HT1080 (cell line): ENCODE measurements around the gene TEX11. TPM values are rescaled to one million over a fixed set of nuclear protein-coding genes. Genes with fewer than 3 reads are reported as not detected.
"Not testable (repeated sequence)": the region's sequence is repeated elsewhere in the genome, so short reads cannot be mapped to it uniquely, and the experiment has no call there.

ENCODE experiments used
- DNase-seq: peaks from one replicate; pipeline ENCODE4 v3.0.0-alpha.2; 2015; ENCODE audit warnings: low read depth
- total RNA-seq: library from RNA; depleted of rRNA; stranded (reverse); fragments of >200 nt; shearing (Covaris generic); gene quantifications from 2 replicates; pipeline ENCODE4 v1.2.3, GENCODE V29; 2014

The TEX11 gene
- total RNA-seq, 1 experiment from 2014 or later, result not detected

GRCh38 chrX:70605352-70605751, 303.2 kb downstream of the TEX11 start:
- DNase-seq, result no peak

DNA sequence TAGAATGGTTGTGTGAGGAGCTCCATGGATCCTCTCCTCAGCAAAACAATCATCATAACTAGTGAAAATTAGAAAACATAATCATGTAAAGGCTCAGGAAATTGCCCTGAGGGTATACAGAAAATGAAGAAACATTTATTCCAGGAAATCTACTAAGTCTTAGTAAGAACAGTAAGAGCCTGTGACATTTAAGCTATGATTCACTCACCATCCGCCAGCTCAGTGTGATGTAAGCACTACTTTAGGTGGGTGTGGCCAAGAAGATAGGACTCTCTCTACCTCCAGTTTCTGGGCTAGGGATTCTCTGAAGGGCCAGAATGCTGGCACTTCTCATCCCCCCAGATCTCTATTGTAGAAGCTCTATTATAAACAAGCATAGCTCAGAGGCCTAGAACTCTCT, 316.4 kb downstream of the TEX11 start:
- peak; percentile 75 for DNase-seq

GRCh38 chrX:70587158-70587557, 321.4 kb downstream of the TEX11 start:
- not testable (repeated sequence) for DNase-seq

- no peak for DNase-seq
These were observed 331.1 kb downstream of the TEX11 start for GRCh38 chrX:70577442-70577841.

DNA sequence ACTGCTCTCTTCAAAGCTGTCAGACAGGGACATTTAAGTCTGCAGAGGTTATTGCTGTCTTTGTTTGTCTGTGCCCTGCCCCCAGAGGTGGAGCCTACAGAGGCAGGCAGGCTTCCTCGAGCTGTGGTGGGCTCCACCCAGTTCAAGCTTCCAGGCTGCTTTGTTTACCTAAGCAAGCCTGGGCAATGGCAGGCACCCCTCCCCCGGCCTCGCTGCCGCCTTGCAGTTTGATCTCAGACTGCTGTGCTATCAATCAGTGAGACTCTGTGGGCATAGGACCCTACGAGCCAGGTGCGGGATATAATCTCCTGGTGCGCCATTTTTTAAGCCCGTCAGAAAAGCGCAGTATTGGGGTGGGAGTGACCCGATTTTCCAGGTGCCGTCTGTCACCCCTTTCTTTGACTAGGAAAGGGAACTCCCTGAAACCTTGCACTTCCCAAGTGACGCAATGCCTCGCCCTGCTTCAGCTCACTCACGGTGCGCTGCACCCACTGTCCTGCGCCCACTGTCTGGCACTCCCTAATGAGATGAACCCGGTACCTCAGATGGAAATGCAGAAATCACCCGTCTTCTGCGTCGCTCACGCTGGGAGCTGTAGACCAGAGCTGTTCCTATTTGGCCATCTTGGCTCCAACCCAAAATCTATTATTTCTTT, 338.5 kb downstream of the TEX11 start:
- DNase-seq, result not testable (repeated sequence)

DNA sequence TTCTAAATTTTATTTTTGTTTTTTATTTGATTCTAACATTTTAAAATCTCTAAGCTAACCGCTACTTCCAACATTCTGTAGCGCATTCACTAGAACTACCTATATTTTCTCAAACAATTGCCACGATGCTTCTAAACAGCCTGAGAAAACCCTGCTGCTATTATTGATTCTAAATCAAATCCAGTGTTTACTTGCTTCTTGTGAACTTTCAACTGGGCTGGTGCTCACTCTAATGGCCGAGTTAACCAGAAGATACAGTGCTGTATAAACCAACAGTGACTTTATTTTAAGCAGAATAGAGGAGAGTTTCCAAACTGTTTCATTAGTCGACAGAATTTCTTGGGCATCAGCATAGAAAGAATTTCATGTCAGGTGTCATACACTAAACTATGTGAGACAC, 353.6 kb downstream of the TEX11 start:
- no peak for DNase-seq

- no peak for DNase-seq
These were observed 354.0 kb downstream of the TEX11 start for GRCh38 chrX:70554523-70554922.

DNA sequence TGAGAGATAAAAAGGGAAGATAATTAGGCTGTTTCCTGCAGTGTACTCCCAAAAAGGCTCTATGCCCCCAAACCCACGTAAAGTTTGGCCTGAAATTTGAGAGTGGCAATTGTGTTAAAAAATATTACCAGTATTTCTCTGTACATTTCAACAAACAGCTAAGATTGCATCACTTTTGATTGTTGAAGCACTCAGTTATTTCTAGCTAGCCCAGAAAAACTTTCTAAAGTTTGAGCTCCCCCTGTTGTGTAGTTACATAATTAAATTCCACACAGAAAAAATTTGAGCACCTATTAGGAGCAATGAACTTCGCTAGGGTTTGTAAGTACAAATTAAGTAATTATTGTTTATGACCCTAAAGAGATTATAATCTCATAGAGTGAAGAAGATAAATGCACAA, 354.4 kb downstream of the TEX11 start:
- DNase-seq, result peak; percentile 6

GRCh38 chrX:70553516-70553915, 355.0 kb downstream of the TEX11 start:
- DNase-seq, result no peak

- DNase-seq, result no peak
These were observed 356.3 kb downstream of the TEX11 start for GRCh38 chrX:70552130-70552704.

DNA sequence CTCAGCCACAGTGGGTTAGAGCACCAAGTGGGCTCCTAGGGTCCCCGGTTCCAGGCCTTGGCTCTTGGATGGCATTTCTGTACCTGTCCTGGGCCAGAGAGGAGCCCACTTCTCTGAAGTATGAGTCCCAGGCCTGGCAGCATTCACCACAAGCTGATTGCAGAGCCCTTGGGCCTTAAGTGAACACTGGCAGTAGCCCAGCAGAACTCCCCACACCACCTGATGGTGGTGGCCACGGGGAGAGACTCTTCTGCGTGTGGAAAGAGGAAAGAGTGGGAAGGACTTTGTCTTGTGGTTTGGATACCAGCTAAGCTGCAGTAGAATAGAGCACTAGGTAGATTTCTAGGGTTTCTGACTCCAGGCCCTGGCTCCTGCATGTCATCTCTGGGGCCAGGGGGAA, 359.1 kb downstream of the TEX11 start:
- DNase-seq, result no peak

DNA sequence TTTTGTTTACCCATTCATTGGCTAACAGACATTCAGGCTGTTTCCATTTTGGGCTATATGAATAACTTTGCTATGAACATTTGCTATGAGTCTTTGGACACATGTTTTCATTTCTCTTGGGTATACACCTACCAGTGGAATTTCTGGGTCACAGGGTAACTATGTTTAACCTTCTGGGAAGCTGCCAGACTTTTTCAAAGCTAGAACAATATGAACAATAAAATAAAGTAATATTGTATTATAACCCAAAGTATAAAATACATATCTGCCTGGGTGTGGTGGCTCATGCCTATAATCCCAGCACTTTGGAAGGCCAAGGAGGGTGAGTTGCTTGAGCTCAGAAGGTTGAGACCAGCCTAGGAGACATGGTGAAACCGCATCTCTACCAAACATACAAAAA, 373.3 kb downstream of the TEX11 start:
- DNase-seq, result no peak

DNA sequence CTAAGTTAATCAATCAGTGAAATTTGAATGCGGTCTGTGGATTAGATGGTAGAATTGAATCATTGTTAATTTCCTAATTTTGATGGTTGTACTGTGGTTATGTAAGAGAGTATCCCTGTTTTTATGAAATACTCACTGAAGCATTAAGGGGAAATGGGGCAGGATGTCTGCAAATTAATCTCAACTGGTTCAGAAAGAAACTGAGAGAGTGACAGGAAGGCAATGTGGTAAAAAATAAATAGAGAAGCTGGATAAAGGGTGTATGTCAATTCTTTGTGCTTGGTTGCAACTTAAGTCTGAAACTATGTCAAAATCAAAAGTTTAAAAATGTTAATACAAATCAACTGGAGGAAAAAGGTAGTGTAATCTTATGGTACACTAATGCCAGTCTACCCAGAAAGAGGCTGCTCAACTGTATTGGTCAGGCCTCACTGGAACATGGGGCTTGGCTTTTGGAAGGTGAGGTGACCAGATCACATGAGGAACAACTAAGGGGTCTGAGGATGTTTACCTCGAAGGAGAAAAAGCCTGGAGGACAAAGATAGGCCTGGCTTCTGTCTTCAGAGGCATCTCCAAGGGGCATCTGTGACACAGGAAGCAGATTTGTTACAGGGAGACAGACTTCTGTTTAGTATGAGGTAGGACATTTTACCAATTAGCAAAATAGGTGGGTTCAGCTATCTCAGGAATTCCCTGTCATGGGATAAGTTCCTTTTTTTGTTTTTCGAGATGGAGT, 380.7 kb downstream of the TEX11 start:
- DNase-seq, result no peak

DNA sequence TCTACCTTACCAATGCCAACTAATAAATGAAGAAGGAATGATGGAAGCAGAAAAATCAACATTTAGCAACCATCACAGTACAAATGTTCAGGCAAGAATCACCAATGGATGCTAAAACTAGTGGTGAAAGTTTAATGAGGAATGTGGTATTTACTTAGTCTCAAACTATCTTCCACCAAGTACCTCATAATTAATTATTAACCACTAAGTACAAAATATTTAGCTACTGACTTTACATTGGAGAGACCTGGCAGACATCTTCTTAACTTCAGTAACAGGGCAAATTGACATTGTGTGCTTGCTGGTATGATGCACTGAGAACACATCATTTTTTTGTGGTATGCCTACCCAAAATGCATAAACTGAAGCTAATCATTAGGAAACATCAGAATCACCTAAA, 381.5 kb downstream of the TEX11 start:
- no peak for DNase-seq

DNA sequence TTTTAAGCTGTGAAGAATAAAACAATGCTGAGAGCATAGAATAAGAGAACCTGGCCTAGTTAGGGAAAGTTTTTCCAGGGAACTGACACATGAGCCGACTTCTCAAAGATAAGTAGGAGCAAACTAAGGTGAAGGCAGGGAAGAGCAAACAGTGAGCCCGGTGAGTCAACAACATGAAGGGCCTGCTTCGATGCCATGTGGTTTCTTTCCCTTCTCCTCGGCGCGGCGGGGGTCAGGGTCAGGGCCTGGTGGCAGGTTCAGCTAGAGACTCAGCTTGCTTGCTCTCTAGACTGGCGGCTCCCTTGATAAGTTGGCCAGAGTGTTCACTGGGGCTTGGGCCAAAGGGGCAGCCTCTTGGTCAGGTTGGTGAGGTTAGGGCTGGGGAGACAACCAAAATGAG, 382.8 kb downstream of the TEX11 start:
- DNase-seq, result peak; percentile 52

DNA sequence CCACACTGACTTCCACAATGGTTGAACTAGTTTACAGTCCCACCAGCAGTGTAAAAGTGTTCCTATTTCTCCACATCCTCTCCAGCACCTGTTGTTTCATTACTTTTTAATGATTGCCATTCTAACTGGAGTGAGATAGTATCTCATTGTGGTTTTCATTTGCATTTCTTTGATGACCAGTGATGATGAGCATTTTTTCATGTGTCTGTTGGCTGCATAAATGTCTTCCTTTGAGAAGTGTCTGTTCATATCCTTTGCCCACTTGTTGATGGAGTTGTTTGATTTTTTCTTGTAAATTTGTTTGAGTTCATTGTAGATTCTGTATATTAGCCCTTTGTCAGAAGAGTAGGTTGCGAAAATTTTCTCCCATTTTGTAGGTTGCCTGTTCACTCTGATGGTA, 392.8 kb downstream of the TEX11 start:
- DNase-seq, result not testable (repeated sequence)

GRCh38 chrX:70515270-70515669, 393.2 kb downstream of the TEX11 start:
- not testable (repeated sequence) for DNase-seq

GRCh38 chrX:70509078-70509477, 399.4 kb downstream of the TEX11 start:
- DNase-seq, result no peak

DNA sequence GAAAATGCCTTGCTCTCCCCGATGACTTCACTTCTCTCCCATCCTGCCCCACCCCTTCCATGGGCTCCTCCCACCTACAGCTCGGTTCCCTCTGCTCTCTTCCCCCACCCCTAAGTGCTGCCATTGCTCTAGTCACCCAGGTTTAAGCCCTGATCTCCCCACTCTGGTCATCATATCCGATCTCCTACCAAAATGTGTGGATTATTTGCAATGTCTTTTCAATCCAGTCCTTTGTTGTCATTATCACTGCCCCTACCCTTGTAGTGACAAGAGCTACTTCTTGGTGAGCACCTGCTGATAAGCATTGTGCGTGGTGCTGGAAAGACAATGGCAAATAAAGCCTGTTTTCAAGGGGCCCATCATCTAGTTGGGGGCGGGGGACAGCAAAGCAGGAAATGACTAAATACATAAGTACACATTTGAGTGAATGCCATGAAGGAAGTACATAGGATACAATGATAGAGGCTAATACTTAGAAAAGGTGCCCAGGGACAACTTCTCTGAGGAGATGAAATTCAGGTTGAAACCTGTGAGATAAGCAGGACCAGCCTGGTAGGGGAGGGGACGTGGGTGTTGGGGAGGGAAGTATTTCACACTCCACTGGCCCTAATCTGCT, 400.1 kb downstream of the TEX11 start:
- DNase-seq, result peak; percentile 53

DNA sequence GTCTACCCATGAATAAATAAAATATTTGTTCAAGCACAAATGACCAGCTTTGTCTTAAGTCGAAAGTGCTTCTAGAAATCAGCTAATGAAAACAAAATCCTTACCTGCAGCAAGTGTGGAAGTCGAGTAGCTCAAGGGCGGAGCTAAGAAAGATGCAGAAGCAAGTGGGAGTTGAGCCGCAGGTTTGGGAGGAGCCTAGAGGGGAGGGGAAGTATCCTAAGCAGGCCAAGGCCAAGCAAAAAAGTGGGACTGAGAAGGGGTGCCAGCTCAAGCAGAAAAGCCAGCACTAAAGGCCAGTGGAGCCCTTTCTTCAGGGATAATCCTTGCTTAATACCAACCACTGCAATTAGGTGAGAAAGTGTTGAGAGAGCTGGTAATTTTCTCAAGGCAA, 403.1 kb downstream of the TEX11 start:
- no peak for DNase-seq

GRCh38 chrX:70504772-70505450, 403.6 kb downstream of the TEX11 start:
- DNase-seq, result no peak

- DNase-seq, result no peak
These were observed 407.7 kb downstream of the TEX11 start for GRCh38 chrX:70500826-70501225.
